A673 (cell line): Measurements from ENCODE around the gene ALB. TPM values are rescaled to one million over a fixed set of nuclear protein-coding genes. Genes with fewer than 3 reads are reported as not detected.

ENCODE experiments used
- BruUV-seq: library from RNA; stranded (reverse); fragments of 400-500 nt; replicated peaks from 2 replicates; lab custom pipeline; 2021; lab: Mats Ljungman, UMichigan
- CTCF ChIA-PET: fragments of 300-600 bp; sonication (Branson Sonifier 250); formaldehyde crosslinking; loops from one replicate; lab custom pipeline; 2022; ENCODE audit warnings: antibody characterized with exemption; lab: Charles Lee
- POLR2A ChIA-PET: fragments of 300-600 bp; sonication (Branson Sonifier 250); formaldehyde crosslinking; loops from one replicate; lab custom pipeline; 2022; ENCODE audit warnings: antibody characterized with exemption; ENCODE audit not compliant: low non-redundant PET; lab: Charles Lee
- DNase-seq: peaks from one replicate; pipeline ENCODE4 v3.0.0-alpha.2; 2015; ENCODE audit warnings: low spot score
- H3K27ac ChIP-seq: fragments of 200-600 bp; sonication (generic); 2 replicates; pipeline ENCODE4 v1.5.1; 2016; ENCODE audit warnings: mixed run types, low read depth, mild to moderate bottlenecking, mixed read lengths, antibody characterized with exemption, low read length; ENCODE audit not compliant: poor library complexity, severe bottlenecking
- H3K27me3 ChIP-seq: fragments of 200-600 bp; sonication (generic); replicated peaks from 2 replicates; pipeline ENCODE4 v1.6.1; 2017; ENCODE audit warnings: mixed run types, low read depth, mild to moderate bottlenecking, mixed read lengths, antibody characterized with exemption, low read length; ENCODE audit not compliant: insufficient read depth, poor library complexity
- H3K36me3 ChIP-seq: fragments of 200-600 bp; sonication (generic); 2 replicates; pipeline ENCODE4 v1.6.1; 2016; ENCODE audit warnings: mixed run types, mild to moderate bottlenecking, mixed read lengths, antibody characterized with exemption, low read length; ENCODE audit not compliant: insufficient read depth, poor library complexity, severe bottlenecking
- H3K4me1 ChIP-seq: fragments of 200-600 bp; sonication (generic); 2 replicates; pipeline ENCODE4 v1.6.1; 2017; ENCODE audit warnings: mixed run types, mild to moderate bottlenecking, mixed read lengths, antibody characterized with exemption, low read length; ENCODE audit not compliant: insufficient read depth, poor library complexity, severe bottlenecking
- H3K4me3 ChIP-seq: fragments of 200-600 bp; sonication (generic); 2 replicates; pipeline ENCODE4 v1.5.1; 2016; ENCODE audit warnings: low read depth, mixed run types, mild to moderate bottlenecking, mixed read lengths, low read length; ENCODE audit not compliant: poor library complexity, severe bottlenecking
- H3K9me3 ChIP-seq: fragments of 200-600 bp; sonication (generic); 2 replicates; pipeline ENCODE4 v1.6.1; 2016; ENCODE audit warnings: mixed run types, low read depth, mild to moderate bottlenecking, mixed read lengths, antibody characterized with exemption, low read length; ENCODE audit not compliant: poor library complexity, severe bottlenecking
- EZH2 ChIP-seq: fragments of 200-600 bp; sonication (generic); IDR thresholded peaks from 2 replicates; pipeline ENCODE4 v1.6.1; 2017; ENCODE audit warnings: borderline replicate concordance, low read depth, mild to moderate bottlenecking, mixed read lengths, antibody characterized with exemption, low read length; ENCODE audit not compliant: poor library complexity, severe bottlenecking
- intact Hi-C: fragments of 100-400 bp; cut with micrococcal nuclease; formaldehyde crosslinking; loops from one replicate; pipeline ENCODE4 v1.10.0; 2022; ENCODE audit not compliant: unreplicated experiment
- total RNA-seq: library from RNA; stranded (reverse); gene quantifications from 2 replicates; pipeline ENCODE4 v1.2.3, GENCODE V29; 2021
- TF ChIP-seq, protein P1 (sequence below): fragments of 300-800, 200-600 bp; sonication (generic); conservative IDR thresholded peaks from 2 replicates; pipeline ENCODE4 v1.5.1; 2017; ENCODE audit warnings: low read depth, mild to moderate bottlenecking, antibody characterized with exemption, low read length, moderate library complexity, mixed read lengths

The ALB gene
- total RNA-seq, 1 experiment from 2014 or later, result not detected

DNA sequence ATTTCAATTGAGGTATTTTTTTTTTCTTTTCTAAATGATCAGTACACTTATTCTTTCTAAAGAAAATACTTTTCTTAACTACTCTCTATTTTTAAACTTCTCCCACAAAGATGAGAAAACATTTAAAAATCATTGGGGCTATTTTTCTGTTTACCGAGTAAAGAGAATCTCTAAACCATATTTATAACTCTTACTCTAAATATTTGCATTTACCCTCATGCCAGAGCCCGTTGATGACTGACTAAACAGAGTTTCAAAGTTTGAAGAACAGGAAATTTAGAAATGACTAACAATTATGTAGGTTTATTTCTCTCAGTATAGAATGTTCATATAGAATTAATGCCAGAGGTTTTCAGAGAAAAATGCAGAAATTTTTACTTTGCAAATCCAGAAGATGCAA, 2.7 kb upstream of the ALB start:
- Histone ChIP-seq H3K27me3 (no peaks in the 10 kb centered on the region), H3K4me1 (no peaks in the 10 kb centered on the region), H3K27ac (no peak overlapping the region), H3K4me3 (no peak overlapping the region), H3K36me3 (no peaks in the 10 kb centered on the region), H3K9me3 (no peaks in the 10 kb centered on the region)
- intact Hi-C loops, result no loop called here
- CTCF ChIA-PET, result no interaction called here
- TF ChIP-seq, protein P1, sequence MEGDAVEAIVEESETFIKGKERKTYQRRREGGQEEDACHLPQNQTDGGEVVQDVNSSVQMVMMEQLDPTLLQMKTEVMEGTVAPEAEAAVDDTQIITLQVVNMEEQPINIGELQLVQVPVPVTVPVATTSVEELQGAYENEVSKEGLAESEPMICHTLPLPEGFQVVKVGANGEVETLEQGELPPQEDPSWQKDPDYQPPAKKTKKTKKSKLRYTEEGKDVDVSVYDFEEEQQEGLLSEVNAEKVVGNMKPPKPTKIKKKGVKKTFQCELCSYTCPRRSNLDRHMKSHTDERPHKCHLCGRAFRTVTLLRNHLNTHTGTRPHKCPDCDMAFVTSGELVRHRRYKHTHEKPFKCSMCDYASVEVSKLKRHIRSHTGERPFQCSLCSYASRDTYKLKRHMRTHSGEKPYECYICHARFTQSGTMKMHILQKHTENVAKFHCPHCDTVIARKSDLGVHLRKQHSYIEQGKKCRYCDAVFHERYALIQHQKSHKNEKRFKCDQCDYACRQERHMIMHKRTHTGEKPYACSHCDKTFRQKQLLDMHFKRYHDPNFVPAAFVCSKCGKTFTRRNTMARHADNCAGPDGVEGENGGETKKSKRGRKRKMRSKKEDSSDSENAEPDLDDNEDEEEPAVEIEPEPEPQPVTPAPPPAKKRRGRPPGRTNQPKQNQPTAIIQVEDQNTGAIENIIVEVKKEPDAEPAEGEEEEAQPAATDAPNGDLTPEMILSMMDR, result no peak
- no peak for TF ChIP-seq EZH2
- no peak for DNase-seq
- POLR2A ChIA-PET, result no interaction called here
- no TSS peak for BruUV-seq

DNA sequence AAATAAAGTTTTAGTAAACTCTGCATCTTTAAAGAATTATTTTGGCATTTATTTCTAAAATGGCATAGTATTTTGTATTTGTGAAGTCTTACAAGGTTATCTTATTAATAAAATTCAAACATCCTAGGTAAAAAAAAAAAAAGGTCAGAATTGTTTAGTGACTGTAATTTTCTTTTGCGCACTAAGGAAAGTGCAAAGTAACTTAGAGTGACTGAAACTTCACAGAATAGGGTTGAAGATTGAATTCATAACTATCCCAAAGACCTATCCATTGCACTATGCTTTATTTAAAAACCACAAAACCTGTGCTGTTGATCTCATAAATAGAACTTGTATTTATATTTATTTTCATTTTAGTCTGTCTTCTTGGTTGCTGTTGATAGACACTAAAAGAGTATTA, 370 bp downstream of the ALB start:
- Histone ChIP-seq H3K9me3 (no peaks in the 10 kb centered on the region), H3K36me3 (no peaks in the 10 kb centered on the region), H3K27ac (no peak overlapping the region), H3K4me3 (no peak overlapping the region), H3K4me1 (no peaks in the 10 kb centered on the region), H3K27me3 (no peaks in the 10 kb centered on the region)
- TF ChIP-seq, protein P1, result no peak
- TF ChIP-seq EZH2, result no peak
- POLR2A ChIA-PET, result no interaction called here
- intact Hi-C loops, result no loop called here
- CTCF ChIA-PET, result no interaction called here
- no peak for DNase-seq
- BruUV-seq, result no TSS peak

DNA sequence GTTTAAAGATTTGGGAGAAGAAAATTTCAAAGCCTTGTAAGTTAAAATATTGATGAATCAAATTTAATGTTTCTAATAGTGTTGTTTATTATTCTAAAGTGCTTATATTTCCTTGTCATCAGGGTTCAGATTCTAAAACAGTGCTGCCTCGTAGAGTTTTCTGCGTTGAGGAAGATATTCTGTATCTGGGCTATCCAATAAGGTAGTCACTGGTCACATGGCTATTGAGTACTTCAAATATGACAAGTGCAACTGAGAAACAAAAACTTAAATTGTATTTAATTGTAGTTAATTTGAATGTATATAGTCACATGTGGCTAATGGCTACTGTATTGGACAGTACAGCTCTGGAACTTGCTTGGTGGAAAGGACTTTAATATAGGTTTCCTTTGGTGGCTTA, 1.1 kb downstream of the ALB start:
- no peak overlapping the region for H3K27ac ChIP-seq
- TF ChIP-seq EZH2, result no peak
- TF ChIP-seq, protein P1, result no peak
- no peaks in the 10 kb centered on the region for H3K27me3 ChIP-seq
- no peaks in the 10 kb centered on the region for H3K4me1 ChIP-seq
- H3K4me3 ChIP-seq, result no peak overlapping the region
- DNase-seq, result no peak
- no TSS peak for BruUV-seq
- no peaks in the 10 kb centered on the region for H3K36me3 ChIP-seq
- H3K9me3 ChIP-seq, result no peaks in the 10 kb centered on the region
- CTCF ChIA-PET, result no interaction called here
- intact Hi-C loops, result no loop called here
- POLR2A ChIA-PET, result no interaction called here
